ENCODE results near the gene MPL. TPM values are rescaled to one million over a fixed set of nuclear protein-coding genes. Genes with fewer than 3 reads are reported as not detected.

Gene MPL
- total and polyA plus RNA-seq, 2 of the 8 experiments (the other 6 are each of a cell fraction or from before 2014, with no cell fraction given) = 0.08 TPM; not detected in 1

DNA sequence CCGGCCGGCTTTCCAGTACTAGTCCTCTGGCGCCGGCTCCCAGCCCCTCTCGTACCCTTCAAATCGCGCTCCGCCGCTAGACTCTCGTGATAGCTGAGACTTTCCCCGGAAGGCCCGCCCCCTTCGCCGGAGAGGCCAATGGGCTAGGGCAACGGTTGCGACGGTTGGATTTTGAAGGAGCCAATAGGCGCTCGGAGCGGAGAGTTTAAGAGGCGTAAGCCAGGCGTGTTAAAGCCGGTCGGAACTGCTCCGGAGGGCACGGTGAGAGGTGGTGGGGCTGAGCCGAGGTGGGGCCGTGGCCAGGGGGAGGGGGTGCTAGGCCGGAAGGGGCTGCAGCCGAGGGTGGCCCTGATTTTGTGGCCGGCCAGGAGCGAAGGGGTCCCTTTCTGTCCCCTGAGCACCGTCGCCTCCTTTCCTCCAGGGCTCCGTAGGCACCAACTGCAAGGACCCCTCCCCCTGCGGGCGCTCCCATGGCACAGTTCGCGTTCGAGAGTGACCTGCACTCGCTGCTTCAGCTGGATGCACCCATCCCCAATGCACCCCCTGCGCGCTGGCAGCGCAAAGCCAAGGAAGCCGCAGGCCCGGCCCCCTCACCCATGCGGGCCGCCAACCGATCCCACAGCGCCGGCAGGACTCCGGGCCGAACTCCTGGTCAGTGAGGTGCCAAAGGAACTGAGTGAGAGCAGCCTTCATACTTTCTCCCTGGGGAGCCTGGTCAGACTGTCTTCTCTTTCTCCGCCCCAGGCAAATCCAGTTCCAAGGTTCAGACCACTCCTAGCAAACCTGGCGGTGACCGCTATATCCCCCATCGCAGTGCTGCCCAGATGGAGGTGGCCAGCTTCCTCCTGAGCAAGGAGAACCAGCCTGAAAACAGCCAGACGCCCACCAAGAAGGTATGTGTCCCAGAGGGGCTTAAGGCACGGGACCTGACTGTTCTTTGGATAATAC lies 21.4 kb downstream of the MPL start, which contains the start of gene CDC20 (continued):
- TF ChIP-seq, protein P1, sequence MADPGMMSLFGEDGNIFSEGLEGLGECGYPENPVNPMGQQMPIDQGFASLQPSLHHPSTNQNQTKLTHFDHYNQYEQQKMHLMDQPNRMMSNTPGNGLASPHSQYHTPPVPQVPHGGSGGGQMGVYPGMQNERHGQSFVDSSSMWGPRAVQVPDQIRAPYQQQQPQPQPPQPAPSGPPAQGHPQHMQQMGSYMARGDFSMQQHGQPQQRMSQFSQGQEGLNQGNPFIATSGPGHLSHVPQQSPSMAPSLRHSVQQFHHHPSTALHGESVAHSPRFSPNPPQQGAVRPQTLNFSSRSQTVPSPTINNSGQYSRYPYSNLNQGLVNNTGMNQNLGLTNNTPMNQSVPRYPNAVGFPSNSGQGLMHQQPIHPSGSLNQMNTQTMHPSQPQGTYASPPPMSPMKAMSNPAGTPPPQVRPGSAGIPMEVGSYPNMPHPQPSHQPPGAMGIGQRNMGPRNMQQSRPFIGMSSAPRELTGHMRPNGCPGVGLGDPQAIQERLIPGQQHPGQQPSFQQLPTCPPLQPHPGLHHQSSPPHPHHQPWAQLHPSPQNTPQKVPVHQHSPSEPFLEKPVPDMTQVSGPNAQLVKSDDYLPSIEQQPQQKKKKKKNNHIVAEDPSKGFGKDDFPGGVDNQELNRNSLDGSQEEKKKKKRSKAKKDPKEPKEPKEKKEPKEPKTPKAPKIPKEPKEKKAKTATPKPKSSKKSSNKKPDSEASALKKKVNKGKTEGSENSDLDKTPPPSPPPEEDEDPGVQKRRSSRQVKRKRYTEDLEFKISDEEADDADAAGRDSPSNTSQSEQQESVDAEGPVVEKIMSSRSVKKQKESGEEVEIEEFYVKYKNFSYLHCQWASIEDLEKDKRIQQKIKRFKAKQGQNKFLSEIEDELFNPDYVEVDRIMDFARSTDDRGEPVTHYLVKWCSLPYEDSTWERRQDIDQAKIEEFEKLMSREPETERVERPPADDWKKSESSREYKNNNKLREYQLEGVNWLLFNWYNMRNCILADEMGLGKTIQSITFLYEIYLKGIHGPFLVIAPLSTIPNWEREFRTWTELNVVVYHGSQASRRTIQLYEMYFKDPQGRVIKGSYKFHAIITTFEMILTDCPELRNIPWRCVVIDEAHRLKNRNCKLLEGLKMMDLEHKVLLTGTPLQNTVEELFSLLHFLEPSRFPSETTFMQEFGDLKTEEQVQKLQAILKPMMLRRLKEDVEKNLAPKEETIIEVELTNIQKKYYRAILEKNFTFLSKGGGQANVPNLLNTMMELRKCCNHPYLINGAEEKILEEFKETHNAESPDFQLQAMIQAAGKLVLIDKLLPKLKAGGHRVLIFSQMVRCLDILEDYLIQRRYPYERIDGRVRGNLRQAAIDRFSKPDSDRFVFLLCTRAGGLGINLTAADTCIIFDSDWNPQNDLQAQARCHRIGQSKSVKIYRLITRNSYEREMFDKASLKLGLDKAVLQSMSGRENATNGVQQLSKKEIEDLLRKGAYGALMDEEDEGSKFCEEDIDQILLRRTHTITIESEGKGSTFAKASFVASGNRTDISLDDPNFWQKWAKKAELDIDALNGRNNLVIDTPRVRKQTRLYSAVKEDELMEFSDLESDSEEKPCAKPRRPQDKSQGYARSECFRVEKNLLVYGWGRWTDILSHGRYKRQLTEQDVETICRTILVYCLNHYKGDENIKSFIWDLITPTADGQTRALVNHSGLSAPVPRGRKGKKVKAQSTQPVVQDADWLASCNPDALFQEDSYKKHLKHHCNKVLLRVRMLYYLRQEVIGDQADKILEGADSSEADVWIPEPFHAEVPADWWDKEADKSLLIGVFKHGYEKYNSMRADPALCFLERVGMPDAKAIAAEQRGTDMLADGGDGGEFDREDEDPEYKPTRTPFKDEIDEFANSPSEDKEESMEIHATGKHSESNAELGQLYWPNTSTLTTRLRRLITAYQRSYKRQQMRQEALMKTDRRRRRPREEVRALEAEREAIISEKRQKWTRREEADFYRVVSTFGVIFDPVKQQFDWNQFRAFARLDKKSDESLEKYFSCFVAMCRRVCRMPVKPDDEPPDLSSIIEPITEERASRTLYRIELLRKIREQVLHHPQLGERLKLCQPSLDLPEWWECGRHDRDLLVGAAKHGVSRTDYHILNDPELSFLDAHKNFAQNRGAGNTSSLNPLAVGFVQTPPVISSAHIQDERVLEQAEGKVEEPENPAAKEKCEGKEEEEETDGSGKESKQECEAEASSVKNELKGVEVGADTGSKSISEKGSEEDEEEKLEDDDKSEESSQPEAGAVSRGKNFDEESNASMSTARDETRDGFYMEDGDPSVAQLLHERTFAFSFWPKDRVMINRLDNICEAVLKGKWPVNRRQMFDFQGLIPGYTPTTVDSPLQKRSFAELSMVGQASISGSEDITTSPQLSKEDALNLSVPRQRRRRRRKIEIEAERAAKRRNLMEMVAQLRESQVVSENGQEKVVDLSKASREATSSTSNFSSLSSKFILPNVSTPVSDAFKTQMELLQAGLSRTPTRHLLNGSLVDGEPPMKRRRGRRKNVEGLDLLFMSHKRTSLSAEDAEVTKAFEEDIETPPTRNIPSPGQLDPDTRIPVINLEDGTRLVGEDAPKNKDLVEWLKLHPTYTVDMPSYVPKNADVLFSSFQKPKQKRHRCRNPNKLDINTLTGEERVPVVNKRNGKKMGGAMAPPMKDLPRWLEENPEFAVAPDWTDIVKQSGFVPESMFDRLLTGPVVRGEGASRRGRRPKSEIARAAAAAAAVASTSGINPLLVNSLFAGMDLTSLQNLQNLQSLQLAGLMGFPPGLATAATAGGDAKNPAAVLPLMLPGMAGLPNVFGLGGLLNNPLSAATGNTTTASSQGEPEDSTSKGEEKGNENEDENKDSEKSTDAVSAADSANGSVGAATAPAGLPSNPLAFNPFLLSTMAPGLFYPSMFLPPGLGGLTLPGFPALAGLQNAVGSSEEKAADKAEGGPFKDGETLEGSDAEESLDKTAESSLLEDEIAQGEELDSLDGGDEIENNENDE (IDR thresholded peaks at IDR 0.05; ENCODE audit: insufficient replicate concordance, low read length) = no peak
- TF ChIP-seq CBX5 (IDR thresholded peaks at IDR 0.05; ENCODE audit: low read depth, low read length) = no peak
- TF ChIP-seq TAF1 (IDR thresholded peaks at IDR 0.05; ENCODE audit: low read depth, low read length) = peak; percentile 73; the same call in 1 of the 2 replicates
- TF ChIP-seq YY1 (IDR thresholded peaks at IDR 0.05; ENCODE audit: low read depth, low read length) = no peak
- TF ChIP-seq GTF2F1 (IDR thresholded peaks at IDR 0.05; ENCODE audit: borderline replicate concordance, low read depth, low read length) = no peak
- TF ChIP-seq RFX5 (IDR thresholded peaks at IDR 0.05; ENCODE audit: borderline replicate concordance, low read depth, low read length) = no peak
- TF ChIP-seq, protein P2, sequence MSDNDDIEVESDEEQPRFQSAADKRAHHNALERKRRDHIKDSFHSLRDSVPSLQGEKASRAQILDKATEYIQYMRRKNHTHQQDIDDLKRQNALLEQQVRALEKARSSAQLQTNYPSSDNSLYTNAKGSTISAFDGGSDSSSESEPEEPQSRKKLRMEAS (IDR thresholded peaks at IDR 0.05) = peak; percentile 86
- no peak for TF ChIP-seq RBBP5 (IDR thresholded peaks at IDR 0.05; ENCODE audit: borderline replicate concordance, low read depth, low read length)
- TF ChIP-seq TCF12 (IDR thresholded peaks at IDR 0.05; ENCODE audit: low read depth, low read length) = no peak
